Fibroblast of lung (primary cell): Measurements from ENCODE around the gene CD248. TPM values are rescaled to one million over a fixed set of nuclear protein-coding genes. Genes with fewer than 3 reads are reported as not detected.
"Not testable (repeated sequence)": the region's sequence is repeated elsewhere in the genome, so short reads cannot be mapped to it uniquely, and the experiment has no call there.

Source experiments
- DNase-seq, 2 donors: peaks; one replicate each; pipeline versions ENCODE4 v3.0.0 to v3.0.0-alpha.2; 2010; ENCODE audit warnings: low read depth in 2 of 2
- H2AFZ ChIP-seq: 2 replicates; pipeline ENCODE4 v1.5.1; 2012; ENCODE audit warnings: low read length, control low read depth, inconsistent platforms
- H3K27ac ChIP-seq: 2 replicates; pipeline ENCODE4 v1.5.1; 2011; ENCODE audit warnings: low read length, control low read depth; ENCODE audit not compliant: insufficient read depth
- H3K27me3 ChIP-seq: 2 replicates; pipeline ENCODE4 v1.5.1; 2011; ENCODE audit warnings: mild to moderate bottlenecking, low read length; ENCODE audit not compliant: control insufficient read depth, insufficient read depth
- H3K36me3 ChIP-seq: 2 replicates; pipeline ENCODE4 v1.5.1; 2011; ENCODE audit warnings: low read length; ENCODE audit not compliant: control insufficient read depth, insufficient read depth
- H3K4me1 ChIP-seq: 2 replicates; pipeline ENCODE4 v1.5.1; 2011; ENCODE audit warnings: low read length; ENCODE audit not compliant: control insufficient read depth, insufficient read depth; ENCODE audit errors: extremely low read depth
- H3K4me2 ChIP-seq: 2 replicates; pipeline ENCODE4 v1.5.1; 2011; ENCODE audit warnings: low read length, control low read depth; ENCODE audit not compliant: insufficient read depth; ENCODE audit errors: extremely low read depth
- H3K4me3 ChIP-seq, 4 experiments: fragments of 200-600 bp in 1 of 4; sonication (generic) in 1 of 4; replicated peaks in 1 of 4; 2 replicates each; pipeline ENCODE4 v1.5.1; 2011 to 2016; ENCODE audit warnings: low read length in 4 of 4, low read depth in 3 of 4, mild to moderate bottlenecking in 3 of 4, control low read depth in 2 of 4, inconsistent platforms in 1 of 4, mixed read lengths in 1 of 4; ENCODE audit not compliant: insufficient read depth in 1 of 4; ENCODE audit errors: control extremely low read depth in 1 of 4
- H3K79me2 ChIP-seq: 2 replicates; pipeline ENCODE4 v1.5.1; 2012; ENCODE audit warnings: mild to moderate bottlenecking, low read length, inconsistent platforms; ENCODE audit not compliant: control insufficient read depth, insufficient read depth
- H3K9ac ChIP-seq: 2 replicates; pipeline ENCODE4 v1.5.1; 2011; ENCODE audit warnings: mild to moderate bottlenecking, low read length, control low read depth; ENCODE audit not compliant: insufficient read depth
- H3K9me3 ChIP-seq: 2 replicates; pipeline ENCODE4 v1.5.1; 2012; ENCODE audit warnings: low read depth, low read length; ENCODE audit not compliant: control insufficient read depth, insufficient read depth
- H4K20me1 ChIP-seq: 2 replicates; pipeline ENCODE4 v1.5.1; 2011; ENCODE audit warnings: low read length; ENCODE audit not compliant: control insufficient read depth, insufficient read depth; ENCODE audit errors: extremely low read depth
- EZH2 ChIP-seq: IDR thresholded peaks from 2 replicates; pipeline ENCODE4 v1.5.1; 2012; ENCODE audit warnings: low read length, control low read depth, mild to moderate bottlenecking; ENCODE audit errors: missing control alignments
- polyA plus RNA-seq, 2 donors: library from polyadenylated mRNA; depleted of rRNA in 1 of 2; stranded (reverse) in 1 of 2; unstranded in 1 of 2; fragments of >200 nt; gene quantifications; 2 replicates each; pipeline ENCODE4 v1.2.1, GENCODE V29; 2011 to 2012; ENCODE audit warnings: missing spikeins in 1 of 2
- total RNA-seq: library from RNA; depleted of rRNA; stranded (reverse); fragments of >200 nt; gene quantifications from 2 replicates; pipeline ENCODE4 v1.2.1, GENCODE V29; 2014
- TF ChIP-seq, protein P1 (sequence below), 2 donors: IDR thresholded peaks in 1 of 2; conservative IDR thresholded peaks in 1 of 2; 1 replicate in 1 of 2; 2 replicates in 1 of 2; pipeline ENCODE4 v1.5.1; 2011 to 2012; ENCODE audit warnings: low read length in 2 of 2, control low read depth in 1 of 2, inconsistent platforms in 1 of 2, low read depth in 1 of 2, mild to moderate bottlenecking in 1 of 2

CD248 gene
- total and polyA plus RNA-seq, 2 donors (not counting 1 experiment from before 2014, with no cell fraction given), result 95.6 to 132 TPM

DNA sequence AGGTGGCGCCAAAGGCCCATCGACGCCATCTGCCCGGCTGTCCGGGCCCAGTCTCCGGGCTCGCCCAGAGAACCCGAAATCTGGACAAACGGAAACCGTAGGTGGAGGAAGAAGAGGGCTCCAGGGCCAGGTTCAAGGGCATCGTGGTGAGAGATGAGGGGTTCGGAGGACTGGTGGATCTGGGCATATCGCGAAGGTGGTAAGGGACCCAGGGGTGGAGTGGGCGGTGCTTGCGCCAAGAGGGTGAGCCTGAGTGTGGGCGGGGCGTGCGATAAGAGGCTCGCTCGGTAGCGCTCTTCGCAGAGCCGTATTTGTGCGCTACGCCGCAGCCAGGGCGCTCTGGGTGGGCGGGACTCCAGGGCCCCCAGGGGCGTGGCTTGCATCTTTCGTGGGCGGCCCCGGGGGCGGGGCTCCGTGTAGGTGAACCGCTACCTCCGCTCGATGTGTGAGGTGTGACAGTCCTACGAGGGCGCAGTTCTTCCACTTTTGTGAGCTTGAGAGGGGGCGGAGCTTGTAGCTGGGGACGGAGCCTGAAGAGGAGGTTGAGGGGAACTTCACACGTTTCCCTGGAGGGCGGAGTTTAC is 4.8 kb downstream of the CD248 start:
- TF ChIP-seq, protein P1, sequence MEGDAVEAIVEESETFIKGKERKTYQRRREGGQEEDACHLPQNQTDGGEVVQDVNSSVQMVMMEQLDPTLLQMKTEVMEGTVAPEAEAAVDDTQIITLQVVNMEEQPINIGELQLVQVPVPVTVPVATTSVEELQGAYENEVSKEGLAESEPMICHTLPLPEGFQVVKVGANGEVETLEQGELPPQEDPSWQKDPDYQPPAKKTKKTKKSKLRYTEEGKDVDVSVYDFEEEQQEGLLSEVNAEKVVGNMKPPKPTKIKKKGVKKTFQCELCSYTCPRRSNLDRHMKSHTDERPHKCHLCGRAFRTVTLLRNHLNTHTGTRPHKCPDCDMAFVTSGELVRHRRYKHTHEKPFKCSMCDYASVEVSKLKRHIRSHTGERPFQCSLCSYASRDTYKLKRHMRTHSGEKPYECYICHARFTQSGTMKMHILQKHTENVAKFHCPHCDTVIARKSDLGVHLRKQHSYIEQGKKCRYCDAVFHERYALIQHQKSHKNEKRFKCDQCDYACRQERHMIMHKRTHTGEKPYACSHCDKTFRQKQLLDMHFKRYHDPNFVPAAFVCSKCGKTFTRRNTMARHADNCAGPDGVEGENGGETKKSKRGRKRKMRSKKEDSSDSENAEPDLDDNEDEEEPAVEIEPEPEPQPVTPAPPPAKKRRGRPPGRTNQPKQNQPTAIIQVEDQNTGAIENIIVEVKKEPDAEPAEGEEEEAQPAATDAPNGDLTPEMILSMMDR (conservative IDR thresholded peaks at IDR 0.05 in 1 of 2, IDR thresholded peaks at IDR 0.05 in 1 of 2; ENCODE audit: low read depth in 1 of 2, low read length in 2 of 2), result peak; percentile 79 to 86
- TF ChIP-seq EZH2, result no peak
- peak overlapping the region; percentile 49 for H3K4me2 ChIP-seq
- peaks cover 33% of the 10 kb centered on the region for H3K79me2 ChIP-seq
- peak overlapping the region; percentile 35 for H3K9ac ChIP-seq
- peak overlapping the region; percentile 56 for H2AFZ ChIP-seq
- peak overlapping the region; percentile 84 for H3K27ac ChIP-seq
- H4K20me1 ChIP-seq, result no peaks in the 10 kb centered on the region
- peak; percentile 92 to 94 for DNase-seq
- no peaks in the 10 kb centered on the region for H3K4me1 ChIP-seq
- no peaks in the 10 kb centered on the region for H3K9me3 ChIP-seq
- H3K27me3 ChIP-seq, result no peaks in the 10 kb centered on the region
- H3K36me3 ChIP-seq, result peaks cover 7% of the 10 kb centered on the region
- H3K4me3 ChIP-seq, result peak overlapping the region; percentile 13 to 71 (median 42)

DNA sequence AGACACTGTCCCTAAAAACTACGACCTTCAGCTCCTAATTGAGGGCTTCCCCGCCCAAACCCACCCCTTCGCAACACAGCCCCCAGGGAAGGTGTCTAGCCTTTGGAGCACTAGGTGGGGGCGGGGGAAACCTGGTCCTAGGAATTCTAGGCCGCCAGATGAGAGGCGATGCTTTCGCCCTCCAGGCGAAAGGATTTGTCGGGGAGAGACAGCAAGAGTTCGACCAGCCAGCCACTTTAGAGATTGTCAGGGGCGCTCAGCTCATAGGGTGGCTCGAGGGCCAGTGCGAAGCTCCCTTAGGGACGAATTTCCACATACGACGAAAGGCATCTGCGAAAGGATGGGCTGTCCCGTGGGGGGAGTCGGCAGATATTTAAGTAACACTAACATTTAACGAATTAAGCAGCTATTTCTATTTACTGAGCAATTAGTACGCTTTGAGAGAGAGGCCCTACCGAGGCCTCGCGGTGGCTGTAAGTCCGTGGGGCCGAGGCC is 5.3 kb downstream of the CD248 start:
- peak overlapping the region; percentile 84 for H3K27ac ChIP-seq
- peak overlapping the region; percentile 49 for H3K4me2 ChIP-seq
- H3K27me3 ChIP-seq, result no peaks in the 10 kb centered on the region
- H2AFZ ChIP-seq, result no peak overlapping the region
- DNase-seq, result no peak
- H3K36me3 ChIP-seq, result peaks cover 7% of the 10 kb centered on the region
- no peaks in the 10 kb centered on the region for H3K4me1 ChIP-seq
- TF ChIP-seq, protein P1 (conservative IDR thresholded peaks at IDR 0.05 in 1 of 2, IDR thresholded peaks at IDR 0.05 in 1 of 2; ENCODE audit: low read depth in 1 of 2, low read length in 2 of 2), result no peak
- no peak for TF ChIP-seq EZH2
- no peak overlapping the region for H3K9ac ChIP-seq
- H3K9me3 ChIP-seq, result no peaks in the 10 kb centered on the region
- H3K79me2 ChIP-seq, result peaks cover 30% of the 10 kb centered on the region
- no peaks in the 10 kb centered on the region for H4K20me1 ChIP-seq
- peak overlapping the region in 3 of 4 experiments; percentile 13 to 71 (median 63) for H3K4me3 ChIP-seq

DNA sequence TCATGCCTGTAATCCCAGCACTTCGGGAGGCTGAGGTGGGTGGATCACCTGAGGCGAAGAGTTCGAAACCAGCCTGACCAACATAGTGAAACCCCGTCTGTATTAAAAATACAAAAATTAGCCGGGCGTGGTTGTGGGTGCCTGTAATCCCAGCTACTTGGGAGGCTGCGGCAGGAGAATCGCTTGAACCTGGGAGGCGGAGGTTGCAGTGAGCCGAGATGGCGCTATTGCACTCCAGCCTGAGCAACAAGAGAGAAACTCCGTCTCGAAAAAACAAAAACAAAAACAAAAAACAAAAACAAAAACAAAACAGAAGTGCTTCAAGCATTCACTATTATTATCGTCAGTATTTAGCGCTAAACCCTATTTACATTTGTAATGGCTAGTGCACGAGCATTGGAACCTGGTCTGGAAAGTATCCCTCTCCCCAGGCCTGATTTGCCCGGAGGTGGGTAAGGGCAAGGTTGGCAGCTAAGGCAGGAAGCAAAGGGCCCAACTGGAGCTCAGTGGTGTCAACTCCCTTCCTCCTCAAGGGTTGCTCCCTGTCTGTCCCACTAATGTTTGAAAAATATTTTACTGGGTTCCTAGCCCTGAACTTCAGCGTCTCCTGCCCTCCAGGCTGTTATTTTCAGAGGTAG is 5.9 kb downstream of the CD248 start:
- not testable (repeated sequence) for H3K36me3 ChIP-seq, H3K27ac ChIP-seq, DNase-seq

More for the DNA sequence above, 5.9 kb downstream of the CD248 start:
- peaks cover 24% of the 10 kb centered on the region for H3K79me2 ChIP-seq
- not testable (repeated sequence) for H3K4me2 ChIP-seq, H3K9me3 ChIP-seq, H3K4me1 ChIP-seq, H4K20me1 ChIP-seq, H3K4me3 ChIP-seq, H3K9ac ChIP-seq, H3K27me3 ChIP-seq, H2AFZ ChIP-seq
